Suprapubic skin (tissue), 4 donors: ENCODE results near the gene NKD2. TPM values are rescaled to one million over a fixed set of nuclear protein-coding genes. Genes with fewer than 3 reads are reported as not detected.

Experiments
- DNase-seq, 2 donors: peaks; one replicate each; pipeline ENCODE4 v3.0.0-alpha.2; 2019; ENCODE audit warnings: low spot score in 2 of 2
- H3K27ac ChIP-seq: fragments of 200-600 bp; sonication (generic); one replicate; pipeline ENCODE4 v1.5.1; 2019
- H3K27me3 ChIP-seq: fragments of 200-600 bp; sonication (generic); one replicate; pipeline ENCODE4 v1.5.1; 2019
- H3K36me3 ChIP-seq: fragments of 200-600 bp; sonication (generic); one replicate; pipeline ENCODE4 v1.5.1; 2019
- H3K4me1 ChIP-seq: fragments of 200-600 bp; sonication (generic); one replicate; pipeline ENCODE4 v1.5.1; 2019
- H3K4me3 ChIP-seq: fragments of 200-600 bp; sonication (generic); one replicate; pipeline ENCODE4 v1.5.1; 2019; ENCODE audit warnings: mild to moderate bottlenecking
- H3K9me3 ChIP-seq: fragments of 200-600 bp; sonication (generic); one replicate; pipeline ENCODE4 v1.5.1; 2019
- EP300 ChIP-seq: sonication (generic); formaldehyde crosslinking; IDR thresholded peaks from one replicate; pipeline ENCODE4 v1.6.1; 2017; ENCODE audit warnings: antibody characterized with exemption
- POLR2A ChIP-seq, 2 donors: fragments of 450-650 bp; IDR thresholded peaks; one replicate each; pipeline ENCODE4 v1.6.1; 2017; ENCODE audit warnings: antibody characterized with exemption in 2 of 2, mild to moderate bottlenecking in 2 of 2, moderate library complexity in 2 of 2
- POLR2AphosphoS5 ChIP-seq, 3 donors: sonication (generic); formaldehyde crosslinking; IDR thresholded peaks; one replicate each; pipeline ENCODE4 v1.6.1; 2017; ENCODE audit warnings: antibody characterized with exemption in 3 of 3
- WGBS: methylation state at CpG from one replicate; pipeline ENCODE4 v1.1.5; 2018; 5-methylcytosine and 5-hydroxymethylcytosine counted together
- total RNA-seq, 4 donors: library from RNA; depleted of rRNA; stranded (reverse); fragments of >200 nt; gene quantifications; one replicate each; pipeline ENCODE4 v1.1.0, GENCODE V29; 2016
- TF ChIP-seq, protein P1 (sequence below), 2 donors: fragments of 200-600 bp in 1 of 2; fragments of 450-650 bp in 1 of 2; sonication (generic) in 1 of 2; IDR thresholded peaks; one replicate each; pipeline ENCODE4 v1.5.1; 2016 to 2019; ENCODE audit warnings: antibody characterized with exemption in 2 of 2, mild to moderate bottlenecking in 1 of 2, moderate library complexity in 1 of 2

Gene NKD2
- total RNA-seq, 4 donors from 2014 or later = 7.9 to 13.0 (median 10.6) TPM

DNA sequence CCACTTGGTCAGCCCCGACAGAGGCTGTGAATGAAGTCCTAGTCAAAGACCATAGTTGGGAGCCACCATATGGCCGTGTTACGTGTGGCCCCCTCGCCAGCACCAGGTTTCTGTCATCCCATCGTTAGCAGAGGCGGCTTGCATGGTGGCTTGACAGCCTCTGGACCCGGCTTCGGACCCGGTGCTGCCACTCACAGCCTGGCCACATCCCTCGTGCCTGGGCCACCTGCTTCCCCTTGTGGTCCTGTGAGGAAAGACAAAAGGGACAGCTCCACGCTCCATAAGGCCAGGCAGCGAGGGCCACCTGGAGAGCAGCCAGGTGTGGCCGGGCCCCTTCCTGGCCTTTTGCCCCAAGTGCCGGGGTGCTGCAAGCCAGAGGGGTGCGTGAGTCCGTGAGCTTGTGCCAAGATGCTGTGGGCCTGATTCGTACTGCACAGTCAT is 6.2 kb downstream of the NKD2 start:
- Histone ChIP-seq H3K27ac (no peak overlapping the region), H3K4me1 (peaks cover 25% of the 10 kb centered on the region), H3K27me3 (peaks cover 29% of the 10 kb centered on the region), H3K9me3 (no peaks in the 10 kb centered on the region), H3K36me3 (no peaks in the 10 kb centered on the region), H3K4me3 (no peak overlapping the region)
- TF ChIP-seq EP300 (no peak), POLR2AphosphoS5 (IDR thresholded peaks at IDR 0.05) (no peak), POLR2A (IDR thresholded peaks at IDR 0.05) (no peak)
- TF ChIP-seq, protein P1, sequence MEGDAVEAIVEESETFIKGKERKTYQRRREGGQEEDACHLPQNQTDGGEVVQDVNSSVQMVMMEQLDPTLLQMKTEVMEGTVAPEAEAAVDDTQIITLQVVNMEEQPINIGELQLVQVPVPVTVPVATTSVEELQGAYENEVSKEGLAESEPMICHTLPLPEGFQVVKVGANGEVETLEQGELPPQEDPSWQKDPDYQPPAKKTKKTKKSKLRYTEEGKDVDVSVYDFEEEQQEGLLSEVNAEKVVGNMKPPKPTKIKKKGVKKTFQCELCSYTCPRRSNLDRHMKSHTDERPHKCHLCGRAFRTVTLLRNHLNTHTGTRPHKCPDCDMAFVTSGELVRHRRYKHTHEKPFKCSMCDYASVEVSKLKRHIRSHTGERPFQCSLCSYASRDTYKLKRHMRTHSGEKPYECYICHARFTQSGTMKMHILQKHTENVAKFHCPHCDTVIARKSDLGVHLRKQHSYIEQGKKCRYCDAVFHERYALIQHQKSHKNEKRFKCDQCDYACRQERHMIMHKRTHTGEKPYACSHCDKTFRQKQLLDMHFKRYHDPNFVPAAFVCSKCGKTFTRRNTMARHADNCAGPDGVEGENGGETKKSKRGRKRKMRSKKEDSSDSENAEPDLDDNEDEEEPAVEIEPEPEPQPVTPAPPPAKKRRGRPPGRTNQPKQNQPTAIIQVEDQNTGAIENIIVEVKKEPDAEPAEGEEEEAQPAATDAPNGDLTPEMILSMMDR (IDR thresholded peaks at IDR 0.05) = no peak
- 88% methylated on average over 4 of the region's 17 CpGs for WGBS
- no peak for DNase-seq

DNA sequence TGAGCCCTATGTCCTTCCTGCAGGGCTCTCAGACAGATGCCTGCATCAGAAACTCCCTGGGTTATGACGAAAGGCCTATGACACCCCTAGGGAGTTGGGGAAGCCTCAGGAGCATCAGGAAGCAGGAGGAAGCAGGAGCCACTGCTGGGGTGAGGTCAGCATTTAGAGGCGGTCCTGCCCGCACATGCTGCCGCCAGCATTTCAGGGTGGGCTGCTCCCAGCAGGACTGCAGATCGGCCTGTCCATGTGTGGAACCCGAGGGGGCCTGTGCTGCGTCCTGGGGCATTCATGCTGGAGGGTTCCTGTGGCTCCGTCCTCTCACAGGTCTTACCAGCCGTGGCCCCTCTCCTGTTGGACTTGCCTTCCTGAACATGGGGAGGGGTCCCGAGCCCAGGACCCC is 6.9 kb downstream of the NKD2 start:
- no peak overlapping the region for H3K4me3 ChIP-seq
- WGBS = 57% methylated on average over 9 of the region's 10 CpGs
- H3K27ac ChIP-seq = no peak overlapping the region
- H3K36me3 ChIP-seq = no peaks in the 10 kb centered on the region
- TF ChIP-seq POLR2AphosphoS5 (IDR thresholded peaks at IDR 0.05) (no peak), POLR2A (IDR thresholded peaks at IDR 0.05) (no peak), EP300 (no peak)
- TF ChIP-seq, protein P1 (IDR thresholded peaks at IDR 0.05) = no peak
- peaks cover 19% of the 10 kb centered on the region for H3K4me1 ChIP-seq
- H3K27me3 ChIP-seq = peaks cover 22% of the 10 kb centered on the region
- DNase-seq = no peak
- H3K9me3 ChIP-seq = no peaks in the 10 kb centered on the region

DNA sequence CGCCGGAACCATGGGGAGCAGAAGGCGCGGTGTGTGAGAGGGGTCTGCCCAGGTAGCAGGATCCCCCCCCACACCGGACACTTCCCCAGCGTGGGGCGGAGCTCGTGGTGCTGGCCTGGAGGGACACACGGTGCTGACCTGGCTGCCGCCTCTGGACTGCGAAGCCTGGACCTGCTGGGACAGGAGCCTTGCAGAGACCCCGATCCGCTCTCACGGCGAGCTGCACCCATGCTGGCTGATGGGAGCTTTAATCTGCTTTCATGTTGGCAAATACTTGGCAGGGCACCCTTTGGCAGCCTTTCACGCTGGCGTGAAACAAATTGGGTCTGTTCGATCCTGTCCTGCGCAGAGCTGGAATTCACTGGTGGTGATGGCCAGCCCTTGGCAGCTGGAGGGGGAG is 7.4 kb downstream of the NKD2 start:
- TF ChIP-seq POLR2AphosphoS5 (IDR thresholded peaks at IDR 0.05) (no peak), POLR2A (IDR thresholded peaks at IDR 0.05) (no peak), EP300 (no peak)
- TF ChIP-seq, protein P1 (IDR thresholded peaks at IDR 0.05) = no peak
- H3K9me3 ChIP-seq = no peaks in the 10 kb centered on the region
- peaks cover 19% of the 10 kb centered on the region for H3K4me1 ChIP-seq
- H3K27me3 ChIP-seq = peaks cover 17% of the 10 kb centered on the region
- 43% methylated on average over 18 of the region's 19 CpGs for WGBS
- H3K4me3 ChIP-seq = no peak overlapping the region
- no peak for DNase-seq
- no peaks in the 10 kb centered on the region for H3K36me3 ChIP-seq
- H3K27ac ChIP-seq = no peak overlapping the region

DNA sequence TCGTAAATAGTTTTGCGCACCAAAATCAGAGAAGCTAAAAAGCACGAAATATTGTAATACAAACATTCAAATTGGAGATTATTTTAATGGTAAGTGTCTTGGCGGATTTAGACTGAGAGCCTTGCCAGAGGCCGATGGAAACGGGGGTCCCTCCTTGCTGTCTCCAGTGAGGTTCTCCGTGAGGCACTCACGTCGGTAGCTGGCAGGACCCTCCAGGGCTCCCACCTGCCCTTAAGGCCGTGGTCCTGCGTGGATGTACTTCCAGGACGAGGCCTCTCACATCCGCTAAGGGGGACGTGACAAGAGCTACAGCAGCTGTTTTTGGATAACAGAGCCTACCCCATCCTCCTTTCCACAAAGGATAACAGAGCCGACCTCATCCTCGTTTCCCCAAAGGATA is 7.9 kb downstream of the NKD2 start:
- 47% methylated on average over 16 of the region's 16 CpGs for WGBS
- TF ChIP-seq POLR2A (IDR thresholded peaks at IDR 0.05) (no peak), POLR2AphosphoS5 (IDR thresholded peaks at IDR 0.05) (no peak), EP300 (no peak)
- TF ChIP-seq, protein P1 (IDR thresholded peaks at IDR 0.05) = no peak
- H3K4me3 ChIP-seq = no peak overlapping the region
- no peaks in the 10 kb centered on the region for H3K36me3 ChIP-seq
- no peaks in the 10 kb centered on the region for H3K9me3 ChIP-seq
- peaks cover 12% of the 10 kb centered on the region for H3K27me3 ChIP-seq
- H3K27ac ChIP-seq = no peak overlapping the region
- DNase-seq = no peak
- H3K4me1 ChIP-seq = peaks cover 19% of the 10 kb centered on the region

DNA sequence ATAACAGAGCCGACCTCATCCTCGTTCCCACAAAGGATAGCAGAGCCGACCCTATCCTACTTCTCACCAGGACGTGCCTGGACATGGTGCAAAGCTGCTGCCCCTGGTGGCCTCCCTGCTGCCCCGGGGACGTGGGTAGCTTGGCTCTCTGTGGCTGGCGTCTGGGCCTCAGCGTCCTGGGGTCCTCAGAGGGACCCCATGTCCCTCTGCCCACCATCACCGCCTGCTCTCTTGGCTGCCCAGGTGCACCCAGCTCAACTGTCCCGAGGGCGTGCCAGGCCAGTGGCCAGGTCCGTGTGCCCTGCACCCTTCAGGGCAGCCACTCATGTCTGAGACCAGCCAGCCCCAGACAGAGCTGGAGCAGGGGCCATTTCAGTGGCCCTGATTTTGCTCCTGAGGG is 8.5 kb downstream of the NKD2 start:
- Histone ChIP-seq H3K4me1 (peaks cover 21% of the 10 kb centered on the region), H3K27me3 (peaks cover 8% of the 10 kb centered on the region), H3K36me3 (no peaks in the 10 kb centered on the region), H3K9me3 (no peaks in the 10 kb centered on the region), H3K27ac (no peak overlapping the region), H3K4me3 (no peak overlapping the region)
- WGBS = 85% methylated on average over 11 of the region's 12 CpGs
- DNase-seq = no peak
- TF ChIP-seq, protein P1 (IDR thresholded peaks at IDR 0.05) = no peak
- TF ChIP-seq EP300 = no peak
- TF ChIP-seq POLR2A (IDR thresholded peaks at IDR 0.05) = no peak
- TF ChIP-seq POLR2AphosphoS5 (IDR thresholded peaks at IDR 0.05) = no peak
